Subcutaneous adipose tissue (tissue), 4 donors: ENCODE measurements around the gene CCDC124. TPM values are rescaled to one million over a fixed set of nuclear protein-coding genes. Genes with fewer than 3 reads are reported as not detected.

Source experiments
- total RNA-seq, 4 donors: library from RNA; depleted of rRNA; stranded (reverse); fragments of >200 nt; gene quantifications; one replicate each; pipeline ENCODE4 v1.1.0, GENCODE V29; 2016
- TF ChIP-seq, protein P1 (sequence below): fragments of 450-650 bp; IDR thresholded peaks from one replicate; pipeline ENCODE4 v1.5.1; 2016; ENCODE audit warnings: low read depth, mild to moderate bottlenecking, control low read depth, antibody characterized with exemption, moderate library complexity

CCDC124 gene
- total RNA-seq, 4 donors from 2014 or later: 33.4 to 54.3 (median 42.7) TPM

DNA sequence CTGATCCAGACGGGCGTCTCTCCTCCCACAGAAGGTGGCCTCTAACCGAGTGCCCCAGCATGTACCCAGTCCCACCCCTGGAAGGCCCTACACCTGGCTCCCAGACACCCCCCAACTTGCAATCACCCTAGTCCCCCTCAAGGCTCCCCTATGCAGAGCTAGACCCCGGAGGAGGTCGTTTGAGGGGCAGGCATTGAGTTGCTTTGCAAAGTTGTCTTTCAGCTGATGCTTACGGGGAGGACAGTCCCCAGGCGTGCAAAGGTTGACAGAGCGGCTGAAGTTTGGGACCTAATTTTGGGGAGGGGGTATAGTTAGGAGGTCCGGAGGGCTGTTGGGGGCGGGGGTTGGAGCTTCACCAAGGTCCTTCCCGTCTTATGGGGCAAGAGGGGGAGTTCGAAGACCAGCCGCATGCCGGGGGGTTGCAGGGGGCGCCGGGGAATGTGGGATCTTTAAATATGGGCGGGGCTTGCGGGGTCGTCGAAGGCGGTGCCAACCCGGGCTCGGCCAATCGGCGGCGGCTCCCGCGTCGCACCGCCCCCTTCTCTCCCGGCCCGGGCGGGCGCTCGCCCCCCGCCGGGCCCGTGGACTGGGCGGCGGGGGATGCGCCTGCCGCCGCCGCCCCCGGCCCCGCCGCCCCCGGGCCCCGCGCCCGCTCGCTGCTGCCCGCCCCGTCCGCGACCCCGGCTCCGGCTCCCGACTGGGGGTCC is 33.9 kb downstream of the CCDC124 start, which contains the start of gene KCNN1:
Gene KCNN1, plus strand, starts transcription at position 558 of the 707 bp plus-strand sequence. CDS start 6,782 bp downstream, outside the sequence.
- TF ChIP-seq, protein P1, sequence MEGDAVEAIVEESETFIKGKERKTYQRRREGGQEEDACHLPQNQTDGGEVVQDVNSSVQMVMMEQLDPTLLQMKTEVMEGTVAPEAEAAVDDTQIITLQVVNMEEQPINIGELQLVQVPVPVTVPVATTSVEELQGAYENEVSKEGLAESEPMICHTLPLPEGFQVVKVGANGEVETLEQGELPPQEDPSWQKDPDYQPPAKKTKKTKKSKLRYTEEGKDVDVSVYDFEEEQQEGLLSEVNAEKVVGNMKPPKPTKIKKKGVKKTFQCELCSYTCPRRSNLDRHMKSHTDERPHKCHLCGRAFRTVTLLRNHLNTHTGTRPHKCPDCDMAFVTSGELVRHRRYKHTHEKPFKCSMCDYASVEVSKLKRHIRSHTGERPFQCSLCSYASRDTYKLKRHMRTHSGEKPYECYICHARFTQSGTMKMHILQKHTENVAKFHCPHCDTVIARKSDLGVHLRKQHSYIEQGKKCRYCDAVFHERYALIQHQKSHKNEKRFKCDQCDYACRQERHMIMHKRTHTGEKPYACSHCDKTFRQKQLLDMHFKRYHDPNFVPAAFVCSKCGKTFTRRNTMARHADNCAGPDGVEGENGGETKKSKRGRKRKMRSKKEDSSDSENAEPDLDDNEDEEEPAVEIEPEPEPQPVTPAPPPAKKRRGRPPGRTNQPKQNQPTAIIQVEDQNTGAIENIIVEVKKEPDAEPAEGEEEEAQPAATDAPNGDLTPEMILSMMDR: no peak

DNA sequence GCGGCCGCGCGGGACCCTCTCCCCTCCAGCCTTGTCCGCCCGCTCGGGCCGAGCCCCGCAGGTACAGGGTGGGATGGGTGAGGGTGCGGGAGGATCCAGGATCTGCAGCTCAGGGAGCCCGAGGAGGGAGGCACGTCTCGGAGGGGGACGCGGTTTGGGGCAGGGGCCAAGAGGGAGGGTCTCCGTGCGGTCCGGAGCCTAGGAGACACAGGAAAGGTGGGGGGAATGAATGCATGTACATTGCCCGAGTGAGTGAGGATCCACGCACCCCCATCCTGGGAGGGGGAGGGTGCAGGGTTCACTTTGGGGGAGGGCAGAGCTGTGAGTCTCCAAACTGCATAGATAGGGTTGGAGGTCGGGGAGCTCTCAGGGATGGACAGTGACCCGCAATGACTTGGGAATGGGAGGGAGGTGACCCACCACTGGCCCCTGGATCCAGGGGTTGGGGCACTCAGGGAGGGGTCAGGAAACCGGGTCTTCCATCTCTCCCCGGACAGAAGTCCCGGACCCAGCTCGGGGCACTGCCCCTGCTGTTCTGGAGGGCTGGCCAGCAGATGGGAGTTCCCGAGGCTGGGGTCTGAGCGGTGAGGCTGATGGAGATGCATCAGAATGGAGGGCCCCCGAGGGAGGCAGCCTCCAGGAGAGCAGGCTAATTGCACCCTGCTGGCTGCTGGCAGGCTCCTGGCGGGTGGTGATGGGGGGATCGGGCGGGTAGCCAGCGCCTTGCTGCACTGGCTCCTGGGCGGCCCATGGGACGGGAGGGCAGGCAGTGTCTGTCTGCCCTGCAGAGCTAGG is 34.6 kb downstream of the CCDC124 start:
- TF ChIP-seq, protein P1: no peak

DNA sequence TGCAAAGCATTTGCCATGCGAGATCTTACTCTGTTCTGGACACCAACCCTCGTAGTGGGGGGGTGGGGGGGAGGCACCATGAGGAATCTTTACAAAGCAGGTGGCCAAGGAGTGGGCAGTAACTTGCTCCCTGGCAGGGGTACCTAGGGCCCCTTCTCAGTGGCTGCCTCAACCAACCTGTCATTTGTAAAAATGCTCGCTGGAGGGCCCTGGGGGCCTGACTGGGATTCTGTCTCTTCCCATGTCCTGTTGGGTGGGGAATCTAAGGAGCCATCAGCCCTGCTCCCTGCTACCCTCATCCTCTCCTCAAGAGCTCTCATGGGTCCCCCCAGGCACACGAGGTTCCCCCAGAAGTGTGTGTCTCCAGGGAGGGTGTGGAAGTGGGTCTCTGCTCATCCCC is 35.5 kb downstream of the CCDC124 start:
- TF ChIP-seq, protein P1: no peak

DNA sequence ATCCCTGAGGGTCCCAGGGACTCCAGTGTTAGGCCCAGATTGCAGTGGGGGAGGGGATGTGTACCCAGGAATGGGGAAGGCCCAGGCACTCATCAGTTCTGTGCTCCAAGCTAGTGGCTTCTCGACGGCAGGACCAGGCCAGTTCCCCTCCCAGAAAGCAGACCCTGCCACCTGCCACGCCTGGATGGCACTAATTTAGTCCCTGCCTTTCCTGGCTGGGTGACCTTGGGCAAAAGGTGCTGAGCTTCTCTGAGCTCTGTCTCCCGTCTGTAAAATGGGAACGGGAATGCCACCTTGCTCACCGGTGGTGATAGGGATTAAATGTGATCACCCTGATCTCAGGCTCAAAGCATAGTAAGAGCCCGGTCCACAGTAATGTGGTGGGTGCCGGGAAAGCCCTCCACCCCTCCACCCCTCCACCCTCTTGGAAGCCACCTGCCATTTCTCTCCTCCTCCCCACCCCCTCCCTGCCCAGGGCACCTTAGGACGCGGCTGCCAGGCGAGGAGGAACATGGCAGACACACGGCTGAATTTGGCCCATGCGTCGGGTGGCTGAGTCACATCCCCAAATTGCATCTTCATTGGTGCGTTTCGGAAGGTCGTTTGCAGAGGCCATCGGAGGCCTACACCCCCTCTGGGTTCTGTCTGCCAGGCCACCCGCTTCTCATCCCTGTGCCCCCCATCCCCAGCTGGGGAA is 36.4 kb downstream of the CCDC124 start:
- TF ChIP-seq, protein P1: no peak

DNA sequence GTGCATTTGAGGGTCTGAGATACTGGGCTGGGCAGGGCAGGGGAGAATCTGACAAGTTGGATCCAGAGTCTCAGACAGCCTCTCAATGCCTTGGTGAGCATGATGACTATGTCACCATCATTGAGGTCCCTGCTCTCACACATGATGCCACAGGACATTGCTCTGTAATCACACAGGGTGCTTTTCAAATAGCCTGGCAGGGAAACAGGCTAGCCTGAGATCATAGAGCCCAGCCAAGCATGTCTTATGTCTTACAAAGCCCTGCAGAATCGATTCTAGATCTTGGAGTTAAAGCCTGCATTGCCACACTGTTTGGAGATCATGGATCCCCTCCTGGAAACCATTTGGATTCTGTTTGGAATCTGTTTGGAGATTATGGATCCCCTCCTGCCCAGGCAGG is 39.4 kb downstream of the CCDC124 start:
- TF ChIP-seq, protein P1: no peak

DNA sequence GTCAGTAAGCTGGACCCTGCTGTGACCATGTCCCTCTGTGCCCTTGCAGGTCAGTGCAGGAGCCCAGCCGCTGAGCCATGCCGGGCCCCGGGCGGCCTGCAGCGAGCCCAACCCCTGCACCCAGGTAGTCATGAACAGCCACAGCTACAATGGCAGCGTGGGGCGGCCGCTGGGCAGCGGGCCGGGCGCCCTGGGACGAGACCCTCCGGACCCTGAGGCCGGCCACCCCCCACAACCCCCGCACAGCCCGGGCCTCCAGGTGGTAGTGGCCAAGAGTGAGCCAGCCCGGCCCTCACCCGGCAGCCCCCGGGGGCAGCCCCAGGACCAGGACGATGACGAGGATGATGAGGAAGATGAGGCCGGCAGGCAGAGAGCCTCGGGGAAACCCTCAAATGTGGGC is 40.9 kb downstream of the CCDC124 start:
- TF ChIP-seq, protein P1: no peak

DNA sequence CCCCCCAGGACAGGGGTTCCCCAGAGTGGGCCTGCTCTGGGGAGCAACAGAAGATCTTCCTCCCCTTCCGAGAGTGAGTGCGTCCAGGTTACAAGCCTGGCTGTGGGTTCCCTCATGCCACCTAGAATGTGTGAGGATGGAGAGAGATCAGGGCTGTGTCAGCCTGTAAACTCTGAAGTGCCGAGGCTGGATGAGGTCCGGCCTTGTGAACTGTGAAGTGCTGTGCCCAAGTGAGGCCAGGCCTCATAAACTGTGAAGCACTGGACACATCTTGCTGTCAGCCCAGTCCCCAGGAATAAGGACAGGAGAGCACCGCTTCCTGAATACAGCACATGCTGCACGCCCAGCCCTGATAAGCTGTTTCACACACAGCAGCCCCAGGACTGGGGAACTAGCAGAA is 41.7 kb downstream of the CCDC124 start:
- TF ChIP-seq, protein P1: no peak
